ENCODE data around the gene ADGRV1. TPM values are rescaled to one million over a fixed set of nuclear protein-coding genes. Genes with fewer than 3 reads are reported as not detected.

ADGRV1 gene
- polyA plus RNA-seq, 2 of the 4 experiments (the other 2 are of a cell fraction) = 0.70 to 3.7 TPM

- TF ChIP-seq FOSL2 (IDR thresholded peaks at IDR 0.05) = no peak
- no peak for TF ChIP-seq FOSL2 (CRISPR knock-in tag; IDR thresholded peaks at IDR 0.05)
- TF ChIP-seq BHLHE40 (IDR thresholded peaks at IDR 0.05; ENCODE audit: low read depth, low read length) = no peak
- no peak for TF ChIP-seq NPAS2 (CRISPR knock-in tag; IDR thresholded peaks at IDR 0.05; ENCODE audit: borderline replicate concordance)
- no peak for TF ChIP-seq ZC3H11A (IDR thresholded peaks at IDR 0.05)
- no peak for TF ChIP-seq SREBF2 (IDR thresholded peaks at IDR 0.05)
- TF ChIP-seq REST (IDR thresholded peaks at IDR 0.05) = no peak
- TF ChIP-seq, protein P1, sequence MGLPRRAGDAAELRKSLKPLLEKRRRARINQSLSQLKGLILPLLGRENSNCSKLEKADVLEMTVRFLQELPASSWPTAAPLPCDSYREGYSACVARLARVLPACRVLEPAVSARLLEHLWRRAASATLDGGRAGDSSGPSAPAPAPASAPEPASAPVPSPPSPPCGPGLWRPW (IDR thresholded peaks at IDR 0.05) = no peak
- TF ChIP-seq RCOR1 (IDR thresholded peaks at IDR 0.05; ENCODE audit: low read depth, low read length) = no peak
- peak; percentile 66 for TF ChIP-seq SMC3 (IDR thresholded peaks at IDR 0.05)
Measured at GRCh38 chr5:90529939-90530677, 28.5 kb upstream of the ADGRV1 start (continued).

DNA sequence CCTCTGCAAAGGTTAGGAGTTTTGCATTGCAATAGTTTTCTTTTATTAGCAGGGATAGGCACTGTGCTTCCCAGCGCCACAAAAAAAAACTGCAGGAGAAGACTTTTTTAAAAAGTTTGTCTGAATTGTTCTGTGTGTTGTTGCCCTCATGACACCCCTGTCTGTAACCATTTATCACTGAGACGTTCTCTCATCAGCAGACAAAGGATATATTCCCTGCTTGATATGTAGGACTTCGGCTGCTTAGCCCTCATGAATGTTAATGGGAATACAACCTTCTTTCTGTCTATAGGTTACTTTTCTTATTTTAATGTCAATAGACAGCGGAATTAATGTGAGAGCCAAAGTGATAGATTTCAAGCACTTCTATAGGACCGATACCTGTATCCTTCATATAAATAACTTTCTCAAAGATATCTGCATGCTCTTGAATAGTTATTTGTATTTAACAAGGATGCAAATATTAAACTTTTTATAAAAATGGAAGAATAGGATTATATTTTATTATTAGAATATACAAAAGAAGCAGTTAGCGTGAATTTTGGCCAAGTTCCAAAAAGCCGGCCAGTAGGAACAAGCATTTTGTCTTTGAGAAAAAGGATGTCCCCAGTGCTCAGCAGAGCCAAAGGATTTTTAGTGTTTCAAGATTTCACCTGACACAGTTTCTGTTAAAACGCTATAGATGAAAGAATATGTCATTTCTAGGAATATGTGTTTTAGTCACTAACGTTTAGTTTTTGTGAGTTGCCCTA lies 27.7 kb upstream of the ADGRV1 start:
- H3K4me1 ChIP-seq = peaks cover 21% of the 10 kb centered on the region
- H3K27ac ChIP-seq = no peak overlapping the region
- FAIRE-seq (no peak), ATAC-seq (no peak), DNase-seq (ENCODE audit: low read depth in 1 of 2, low spot score in 1 of 2) (no peak)
- TF ChIP-seq HOXB13 (CRISPR knock-in tag; IDR thresholded peaks at IDR 0.05; ENCODE audit: low read depth) (no peak), CBX2 (IDR thresholded peaks at IDR 0.05; ENCODE audit: borderline replicate concordance, low read depth) (no peak)
- TF ChIP-seq, protein P2, sequence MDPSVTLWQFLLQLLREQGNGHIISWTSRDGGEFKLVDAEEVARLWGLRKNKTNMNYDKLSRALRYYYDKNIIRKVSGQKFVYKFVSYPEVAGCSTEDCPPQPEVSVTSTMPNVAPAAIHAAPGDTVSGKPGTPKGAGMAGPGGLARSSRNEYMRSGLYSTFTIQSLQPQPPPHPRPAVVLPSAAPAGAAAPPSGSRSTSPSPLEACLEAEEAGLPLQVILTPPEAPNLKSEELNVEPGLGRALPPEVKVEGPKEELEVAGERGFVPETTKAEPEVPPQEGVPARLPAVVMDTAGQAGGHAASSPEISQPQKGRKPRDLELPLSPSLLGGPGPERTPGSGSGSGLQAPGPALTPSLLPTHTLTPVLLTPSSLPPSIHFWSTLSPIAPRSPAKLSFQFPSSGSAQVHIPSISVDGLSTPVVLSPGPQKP (IDR thresholded peaks at IDR 0.05; ENCODE audit: low read depth, low read length) = no peak
- TF ChIP-seq, protein P3, sequence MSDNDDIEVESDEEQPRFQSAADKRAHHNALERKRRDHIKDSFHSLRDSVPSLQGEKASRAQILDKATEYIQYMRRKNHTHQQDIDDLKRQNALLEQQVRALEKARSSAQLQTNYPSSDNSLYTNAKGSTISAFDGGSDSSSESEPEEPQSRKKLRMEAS (IDR thresholded peaks at IDR 0.05) = no peak
- H3K9me3 ChIP-seq = no peaks in the 10 kb centered on the region
- POLR2A ChIA-PET = no interaction called here
- CTCF ChIA-PET = interaction anchor here (0.6 to 3.7 kb wide), 24 partner anchors 10 to 153 kb away, joined by 3 to 60 read pairs (median 4); partner anchors contain the start of gene ADGRV1
- H3K4me3 ChIP-seq = no peak overlapping the region
- peak overlapping the region; percentile 71 for H3K4me2 ChIP-seq
- WGBS (ENCODE audit: missing lambda C conversion rate) = 31% methylated on average over 9 of the region's 9 CpGs

GRCh38 chr5:90533794-90534193 lies 24.8 kb upstream of the ADGRV1 start:
- 31% methylated on average over 3 of the region's 3 CpGs for WGBS (ENCODE audit: missing lambda C conversion rate)
- Histone ChIP-seq H3K9me3 (no peaks in the 10 kb centered on the region), H3K27ac (no peak overlapping the region), H3K4me3 (no peak overlapping the region), H3K4me1 (peaks cover 7% of the 10 kb centered on the region; the same call in 2 of the 3 replicates), H3K4me2 (no peak overlapping the region)
- TF ChIP-seq MYC (IDR thresholded peaks at IDR 0.05; ENCODE audit: borderline replicate concordance, low read length) (no peak), ZNF302 (CRISPR knock-in tag; IDR thresholded peaks at IDR 0.05) (no peak), RNF2 (IDR thresholded peaks at IDR 0.05; ENCODE audit: borderline replicate concordance, low read depth) (no peak), KDM5A (IDR thresholded peaks at IDR 0.05) (no peak), ZC3H11A (IDR thresholded peaks at IDR 0.05) (no peak), POLR2A (IDR thresholded peaks at IDR 0.05; ENCODE audit: low read length) (no peak), GATA3 (IDR thresholded peaks at IDR 0.05; ENCODE audit: borderline replicate concordance) (no peak), BHLHE40 (IDR thresholded peaks at IDR 0.05; ENCODE audit: low read depth, low read length) (no peak), CHD4 (IDR thresholded peaks at IDR 0.05; ENCODE audit: borderline replicate concordance) (no peak), TP53 (CRISPR knock-in tag; IDR thresholded peaks at IDR 0.05) (no peak), CEBPB (IDR thresholded peaks at IDR 0.05) (no peak), EP300 (IDR thresholded peaks at IDR 0.05) (no peak)
- TF ChIP-seq, protein P3 (IDR thresholded peaks at IDR 0.05) = no peak
- TF ChIP-seq, protein P4, sequence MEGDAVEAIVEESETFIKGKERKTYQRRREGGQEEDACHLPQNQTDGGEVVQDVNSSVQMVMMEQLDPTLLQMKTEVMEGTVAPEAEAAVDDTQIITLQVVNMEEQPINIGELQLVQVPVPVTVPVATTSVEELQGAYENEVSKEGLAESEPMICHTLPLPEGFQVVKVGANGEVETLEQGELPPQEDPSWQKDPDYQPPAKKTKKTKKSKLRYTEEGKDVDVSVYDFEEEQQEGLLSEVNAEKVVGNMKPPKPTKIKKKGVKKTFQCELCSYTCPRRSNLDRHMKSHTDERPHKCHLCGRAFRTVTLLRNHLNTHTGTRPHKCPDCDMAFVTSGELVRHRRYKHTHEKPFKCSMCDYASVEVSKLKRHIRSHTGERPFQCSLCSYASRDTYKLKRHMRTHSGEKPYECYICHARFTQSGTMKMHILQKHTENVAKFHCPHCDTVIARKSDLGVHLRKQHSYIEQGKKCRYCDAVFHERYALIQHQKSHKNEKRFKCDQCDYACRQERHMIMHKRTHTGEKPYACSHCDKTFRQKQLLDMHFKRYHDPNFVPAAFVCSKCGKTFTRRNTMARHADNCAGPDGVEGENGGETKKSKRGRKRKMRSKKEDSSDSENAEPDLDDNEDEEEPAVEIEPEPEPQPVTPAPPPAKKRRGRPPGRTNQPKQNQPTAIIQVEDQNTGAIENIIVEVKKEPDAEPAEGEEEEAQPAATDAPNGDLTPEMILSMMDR (IDR thresholded peaks at IDR 0.05) = no peak
- ATAC-seq (no peak), DNase-seq (ENCODE audit: low read depth in 1 of 2, low spot score in 1 of 2) (no peak), FAIRE-seq (no peak)
- CTCF ChIA-PET = interaction anchor here (1.5 to 1.9 kb wide), 2 partner anchors 95 to 268 kb away, joined by 3 to 6 read pairs; no protein-coding TSS in a partner anchor
- POLR2A ChIA-PET = no interaction called here
